Activated naive CD4-positive, alpha-beta T cell treated with anti-CD3 and anti-CD28 coated beads for 36 hours (primary cell): ENCODE results near the gene HAUS1. TPM values are rescaled to one million over a fixed set of nuclear protein-coding genes. Genes with fewer than 3 reads are reported as not detected.

Experiments
- CTCF ChIA-PET: fragments of 350-600 bp; sonication (Branson Sonifier 250); formaldehyde crosslinking; loops from one replicate; lab custom pipeline; 2021; ENCODE audit warnings: antibody characterized with exemption; lab: Charles Lee
- DNase-seq: peaks from one replicate; pipeline ENCODE4 v3.0.0-alpha.2; 2020
- H3K27ac Mint-ChIP-seq: one replicate; pipeline ENCODE4 v1.8.0; 2021; ENCODE audit warnings: mild to moderate bottlenecking, mixed read lengths
- H3K27me3 Mint-ChIP-seq: one replicate; pipeline ENCODE4 v1.8.0; 2021; ENCODE audit warnings: low read depth, mixed read lengths
- H3K36me3 Mint-ChIP-seq: one replicate; pipeline ENCODE4 v1.8.0; 2021; ENCODE audit warnings: low read depth, mixed read lengths
- H3K4me1 Mint-ChIP-seq: one replicate; pipeline ENCODE4 v1.8.0; 2021; ENCODE audit warnings: low read depth, mixed read lengths
- H3K4me3 Mint-ChIP-seq: one replicate; pipeline ENCODE4 v1.8.0; 2021; ENCODE audit warnings: mild to moderate bottlenecking, moderate library complexity, mixed read lengths
- H3K9me3 Mint-ChIP-seq: one replicate; pipeline ENCODE4 v1.8.0; 2021; ENCODE audit warnings: mixed read lengths
- intact Hi-C: fragments of 100-400 bp; cut with micrococcal nuclease; formaldehyde crosslinking; loops from one replicate; pipeline ENCODE4 v1.15.1; 2023
- total RNA-seq, 2 experiments: library from RNA; stranded (reverse); gene quantifications; one replicate each; pipeline ENCODE4 v1.2.3, GENCODE V29; 2021

Gene HAUS1
- total RNA-seq, 2 experiments from 2014 or later = 59.4 to 60.9 TPM

GRCh38 chr18:46134920-46135675, 30.9 kb downstream of the HAUS1 start:
- Mint-ChIP-seq H3K36me3 (peaks cover under 1% of the 10 kb centered on the region), H3K27me3 (no peaks in the 10 kb centered on the region), H3K4me3 (no peak overlapping the region), H3K9me3 (no peaks in the 10 kb centered on the region), H3K4me1 (no peaks in the 10 kb centered on the region), H3K27ac (no peak overlapping the region)
- CTCF ChIA-PET = interaction anchor here (2.4 kb wide), 1 partner anchor 13 kb away, joined by 8 read pairs; no protein-coding TSS in a partner anchor
- intact Hi-C loops = no loop called here
- no peak for DNase-seq

- CTCF ChIA-PET = interaction anchor here (0.7 to 2.0 kb wide), 2 partner anchors 9 to 21 kb away, joined by 5 to 7 read pairs; no protein-coding TSS in a partner anchor
- Mint-ChIP-seq H3K27me3 (no peaks in the 10 kb centered on the region), H3K9me3 (no peaks in the 10 kb centered on the region), H3K27ac (no peak overlapping the region), H3K4me1 (no peaks in the 10 kb centered on the region), H3K4me3 (no peak overlapping the region), H3K36me3 (no peaks in the 10 kb centered on the region)
- no peak for DNase-seq
- intact Hi-C loops = no loop called here
Measured at GRCh38 chr18:46140173-46140572, 36.0 kb downstream of the HAUS1 start.

GRCh38 chr18:46141199-46141598, 37.0 kb downstream of the HAUS1 start:
- Mint-ChIP-seq H3K36me3 (no peaks in the 10 kb centered on the region), H3K27ac (no peak overlapping the region), H3K9me3 (no peaks in the 10 kb centered on the region), H3K4me1 (no peaks in the 10 kb centered on the region), H3K27me3 (no peaks in the 10 kb centered on the region), H3K4me3 (no peak overlapping the region)
- CTCF ChIA-PET = interaction anchor here (0.5 to 2.0 kb wide), 3 partner anchors 8 to 140 kb away, joined by 3 to 7 read pairs (median 5); no protein-coding TSS in a partner anchor
- no peak for DNase-seq
- intact Hi-C loops = no loop called here

- peak; percentile 70 for DNase-seq
- Mint-ChIP-seq H3K36me3 (no peaks in the 10 kb centered on the region), H3K4me3 (no peak overlapping the region), H3K27me3 (no peaks in the 10 kb centered on the region), H3K27ac (peak overlapping the region; percentile 39), H3K9me3 (no peaks in the 10 kb centered on the region), H3K4me1 (peaks cover 31% of the 10 kb centered on the region)
- intact Hi-C loops = loop anchor here (1.0 to 2.0 kb wide), 6 partner anchors 24 to 509 kb away; no protein-coding TSS in a partner anchor
- CTCF ChIA-PET = interaction anchor here (0.7 to 3.8 kb wide), 19 partner anchors 8 to 513 kb away, joined by 3 to 42 read pairs (median 6); partner anchors contain the start of gene LOXHD1
Measured at GRCh38 chr18:46148810-46149209, 44.6 kb downstream of the HAUS1 start.

GRCh38 chr18:46152436-46152807, 48.2 kb downstream of the HAUS1 start:
- intact Hi-C loops = no loop called here
- CTCF ChIA-PET = interaction anchor here (1.0 to 3.3 kb wide), 3 partner anchors 20 to 506 kb away, joined by 3 to 17 read pairs (median 15); a partner anchor contains a TSS
- no peak for DNase-seq

GRCh38 chr18:46152808-46153617, 48.8 kb downstream of the HAUS1 start:
- Mint-ChIP-seq H3K27ac (no peak overlapping the region), H3K27me3 (no peaks in the 10 kb centered on the region), H3K9me3 (no peaks in the 10 kb centered on the region), H3K4me3 (no peak overlapping the region), H3K36me3 (no peaks in the 10 kb centered on the region), H3K4me1 (peaks cover 66% of the 10 kb centered on the region)
- CTCF ChIA-PET = interaction anchor here (1.0 to 3.3 kb wide), 3 partner anchors 20 to 505 kb away, joined by 3 to 17 read pairs (median 15); a partner anchor contains a TSS
- intact Hi-C loops = no loop called here
- no peak for DNase-seq

More at GRCh38 chr18:46152436-46152807, 48.2 kb downstream of the HAUS1 start:
- H3K4me1 Mint-ChIP-seq = peaks cover 62% of the 10 kb centered on the region
- no peak overlapping the region for H3K27ac Mint-ChIP-seq
- H3K36me3 Mint-ChIP-seq = no peaks in the 10 kb centered on the region
- no peaks in the 10 kb centered on the region for H3K9me3 Mint-ChIP-seq
- H3K4me3 Mint-ChIP-seq = no peak overlapping the region
- H3K27me3 Mint-ChIP-seq = no peaks in the 10 kb centered on the region

GRCh38 chr18:46155641-46156051, 51.5 kb downstream of the HAUS1 start:
- intact Hi-C loops = loop anchor here (1.0 kb wide), 2 partner anchors 18 to 95 kb away; no protein-coding TSS in a partner anchor
- H3K4me1 Mint-ChIP-seq = peaks cover 63% of the 10 kb centered on the region

GRCh38 chr18:46156124-46156745, 52.0 kb downstream of the HAUS1 start:
- no peaks in the 10 kb centered on the region for H3K36me3 Mint-ChIP-seq
- peak overlapping the region; percentile 89 for H3K27ac Mint-ChIP-seq
- H3K9me3 Mint-ChIP-seq = no peaks in the 10 kb centered on the region
- intact Hi-C loops = loop anchor here (1.0 kb wide), 2 partner anchors 17 to 94 kb away; no protein-coding TSS in a partner anchor
- peak; percentile 75 for DNase-seq
- H3K4me1 Mint-ChIP-seq = peaks cover 65% of the 10 kb centered on the region
- no peak overlapping the region for H3K4me3 Mint-ChIP-seq
- no peaks in the 10 kb centered on the region for H3K27me3 Mint-ChIP-seq
- CTCF ChIA-PET = interaction anchor here (1.5 to 2.4 kb wide), 2 partner anchors 17 to 125 kb away, joined by 5 to 17 read pairs; a partner anchor contains a TSS

More at GRCh38 chr18:46155641-46156051, 51.5 kb downstream of the HAUS1 start:
- CTCF ChIA-PET = interaction anchor here (1.5 to 2.4 kb wide), 2 partner anchors 17 to 125 kb away, joined by 5 to 17 read pairs; a partner anchor contains a TSS
- no peaks in the 10 kb centered on the region for H3K36me3 Mint-ChIP-seq
- DNase-seq = peak; percentile 66
- H3K27ac Mint-ChIP-seq = peak overlapping the region; percentile 89
- no peaks in the 10 kb centered on the region for H3K9me3 Mint-ChIP-seq
- H3K4me3 Mint-ChIP-seq = no peak overlapping the region
- H3K27me3 Mint-ChIP-seq = no peaks in the 10 kb centered on the region

GRCh38 chr18:46156843-46157242, 52.7 kb downstream of the HAUS1 start:
- intact Hi-C loops = loop anchor here (1.0 kb wide), 2 partner anchors 16 to 93 kb away; no protein-coding TSS in a partner anchor
- no peaks in the 10 kb centered on the region for H3K9me3 Mint-ChIP-seq
- H3K4me3 Mint-ChIP-seq = no peak overlapping the region
- H3K27ac Mint-ChIP-seq = peak overlapping the region; percentile 89
- CTCF ChIA-PET = interaction anchor here (0.6 to 1.6 kb wide), 3 partner anchors 9 to 687 kb away, joined by 3 to 10 read pairs (median 8); a partner anchor contains a TSS
- no peak for DNase-seq
- no peaks in the 10 kb centered on the region for H3K36me3 Mint-ChIP-seq
- H3K27me3 Mint-ChIP-seq = no peaks in the 10 kb centered on the region
- H3K4me1 Mint-ChIP-seq = peaks cover 63% of the 10 kb centered on the region

- no peaks in the 10 kb centered on the region for H3K27me3 Mint-ChIP-seq
Measured at GRCh38 chr18:46158499-46158898, 54.3 kb downstream of the HAUS1 start.

GRCh38 chr18:46160050-46160798, 56.0 kb downstream of the HAUS1 start:
- H3K4me3 Mint-ChIP-seq = no peak overlapping the region
- CTCF ChIA-PET = interaction anchor here (0.6 to 7.5 kb wide), 3 partner anchors 13 to 911 kb away, joined by 3 to 72 read pairs (median 3); a partner anchor contains a TSS
- peaks cover 42% of the 10 kb centered on the region for H3K4me1 Mint-ChIP-seq
- no peaks in the 10 kb centered on the region for H3K27me3 Mint-ChIP-seq
- intact Hi-C loops = no loop called here
- DNase-seq = no peak
- H3K27ac Mint-ChIP-seq = no peak overlapping the region
- no peaks in the 10 kb centered on the region for H3K9me3 Mint-ChIP-seq
- H3K36me3 Mint-ChIP-seq = no peaks in the 10 kb centered on the region

More at GRCh38 chr18:46158499-46158898, 54.3 kb downstream of the HAUS1 start:
- H3K36me3 Mint-ChIP-seq = no peaks in the 10 kb centered on the region
- peaks cover 51% of the 10 kb centered on the region for H3K4me1 Mint-ChIP-seq
- H3K4me3 Mint-ChIP-seq = no peak overlapping the region
- DNase-seq = no peak
- CTCF ChIA-PET = interaction anchor here (0.7 to 7.5 kb wide), 6 partner anchors 10 to 499 kb away, joined by 3 to 72 read pairs (median 6); a partner anchor contains a TSS
- no peak overlapping the region for H3K27ac Mint-ChIP-seq
- no peaks in the 10 kb centered on the region for H3K9me3 Mint-ChIP-seq
- intact Hi-C loops = no loop called here
